ENCODE results near the gene ARHGAP22.

DNA sequence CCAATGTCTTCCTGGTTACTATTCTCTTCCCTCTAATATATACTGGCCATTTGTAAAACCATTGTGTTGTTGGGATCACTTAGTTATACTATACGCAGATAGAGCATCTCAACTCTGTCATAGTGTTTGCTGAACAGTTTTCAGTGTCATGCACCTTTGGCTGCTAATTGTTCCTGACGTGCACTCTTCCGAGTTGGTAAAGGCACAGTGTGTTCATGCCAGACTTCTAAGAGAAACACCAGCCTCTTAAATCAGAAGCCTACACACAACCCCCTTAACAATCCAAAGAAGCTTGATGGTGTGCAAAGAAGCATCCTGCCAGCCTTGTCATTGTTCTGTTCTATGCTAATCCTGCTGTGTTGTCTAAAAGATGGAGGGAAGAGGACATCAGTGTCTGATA lies 167.3 kb downstream of the ARHGAP22 start:
- TF ChIP-seq, protein P1, sequence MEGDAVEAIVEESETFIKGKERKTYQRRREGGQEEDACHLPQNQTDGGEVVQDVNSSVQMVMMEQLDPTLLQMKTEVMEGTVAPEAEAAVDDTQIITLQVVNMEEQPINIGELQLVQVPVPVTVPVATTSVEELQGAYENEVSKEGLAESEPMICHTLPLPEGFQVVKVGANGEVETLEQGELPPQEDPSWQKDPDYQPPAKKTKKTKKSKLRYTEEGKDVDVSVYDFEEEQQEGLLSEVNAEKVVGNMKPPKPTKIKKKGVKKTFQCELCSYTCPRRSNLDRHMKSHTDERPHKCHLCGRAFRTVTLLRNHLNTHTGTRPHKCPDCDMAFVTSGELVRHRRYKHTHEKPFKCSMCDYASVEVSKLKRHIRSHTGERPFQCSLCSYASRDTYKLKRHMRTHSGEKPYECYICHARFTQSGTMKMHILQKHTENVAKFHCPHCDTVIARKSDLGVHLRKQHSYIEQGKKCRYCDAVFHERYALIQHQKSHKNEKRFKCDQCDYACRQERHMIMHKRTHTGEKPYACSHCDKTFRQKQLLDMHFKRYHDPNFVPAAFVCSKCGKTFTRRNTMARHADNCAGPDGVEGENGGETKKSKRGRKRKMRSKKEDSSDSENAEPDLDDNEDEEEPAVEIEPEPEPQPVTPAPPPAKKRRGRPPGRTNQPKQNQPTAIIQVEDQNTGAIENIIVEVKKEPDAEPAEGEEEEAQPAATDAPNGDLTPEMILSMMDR (conservative IDR thresholded peaks at IDR 0.05 in 1 of 2, IDR thresholded peaks at IDR 0.05 in 1 of 2; ENCODE audit: low read depth in 1 of 2, low read length in 2 of 2): no peak
- TF ChIP-seq EZH2 (IDR thresholded peaks at IDR 0.05; ENCODE audit: low read length, missing control alignments): no peak
